Measurements from ENCODE around the gene BCAS3.

GRCh38 chr17:61053469-61053868, 375.8 kb downstream of the BCAS3 start:
- TF ChIP-seq EZH2phosphoT487 (IDR thresholded peaks at IDR 0.05; ENCODE audit: insufficient read depth, low read depth) (no peak), EZH2 (IDR thresholded peaks at IDR 0.05; ENCODE audit: insufficient read depth, poor library complexity, severe bottlenecking) (no peak)
